Neural cell (in vitro differentiated cells): ENCODE data around the gene FKBP4. TPM values are rescaled to one million over a fixed set of nuclear protein-coding genes. Genes with fewer than 3 reads are reported as not detected.

Experiments used
- H2AFZ ChIP-seq: fragments of 200-600, 300-800 bp; sonication (generic), shearing (Covaris generic); 2 replicates; pipeline ENCODE4 v1.6.0; 2014; ENCODE audit warnings: low read depth, mild to moderate bottlenecking, antibody characterized with exemption, low read length, moderate library complexity
- H3F3A ChIP-seq: fragments of 200-600 bp; shearing (Covaris generic); 2 replicates; pipeline ENCODE4 v1.6.1; 2016; ENCODE audit warnings: mild to moderate bottlenecking, moderate library complexity, mixed read lengths, antibody characterized with exemption, low read length; ENCODE audit not compliant: insufficient read depth, poor library complexity, severe bottlenecking
- H3K27ac ChIP-seq: fragments of 200-600, 300-800 bp; sonication (generic), shearing (Covaris generic); 2 replicates; pipeline ENCODE4 v1.5.1; 2014; ENCODE audit warnings: mild to moderate bottlenecking, low read length, moderate library complexity
- H3K27me3 ChIP-seq: fragments of 300-800, 200-600 bp; sonication (generic), shearing (Covaris generic); 2 replicates; pipeline ENCODE4 v1.6.0; 2014; ENCODE audit warnings: mild to moderate bottlenecking, low read depth, low read length, moderate library complexity; ENCODE audit not compliant: insufficient read depth
- H3K36me3 ChIP-seq: fragments of 300-800, 200-600 bp; sonication (generic), shearing (Covaris generic); 2 replicates; pipeline ENCODE4 v1.5.1; 2014; ENCODE audit warnings: mild to moderate bottlenecking, antibody characterized with exemption, low read length, moderate library complexity; ENCODE audit not compliant: insufficient read depth
- H3K4me2 ChIP-seq: fragments of 300-800, 200-600 bp; sonication (generic), shearing (Covaris generic); 2 replicates; pipeline ENCODE4 v1.6.0; 2014; ENCODE audit warnings: mild to moderate bottlenecking, low read length
- H3K4me3 ChIP-seq: fragments of 300-800, 200-600 bp; sonication (generic), shearing (Covaris generic); 2 replicates; pipeline ENCODE4 v1.5.1; 2014; ENCODE audit warnings: mild to moderate bottlenecking, low read length, moderate library complexity
- H3K79me2 ChIP-seq: fragments of 200-600 bp; shearing (Covaris generic); replicated peaks from 2 replicates; pipeline ENCODE4 v1.6.0; 2014; ENCODE audit warnings: mild to moderate bottlenecking, low read length, moderate library complexity; ENCODE audit not compliant: insufficient read depth
- H3K9ac ChIP-seq: fragments of 300-800, 200-600 bp; sonication (generic), shearing (Covaris generic); 2 replicates; pipeline ENCODE4 v1.6.1; 2016; ENCODE audit warnings: mild to moderate bottlenecking, low read length, mixed read lengths
- H3K9me2 ChIP-seq: fragments of 200-600 bp; shearing (Covaris generic); 2 replicates; pipeline ENCODE4 v1.6.1; 2016; ENCODE audit warnings: mild to moderate bottlenecking, low read length, mixed read lengths; ENCODE audit not compliant: insufficient read depth
- H3K9me3 ChIP-seq: fragments of 200-600, 300-800 bp; sonication (generic), shearing (Covaris generic); 2 replicates; pipeline ENCODE4 v1.6.1; 2016; ENCODE audit warnings: mild to moderate bottlenecking, mixed run types, low read length, moderate library complexity, mixed read lengths
- H4K20me1 ChIP-seq: fragments of 200-600 bp; shearing (Covaris generic); 2 replicates; pipeline ENCODE4 v1.6.1; 2016; ENCODE audit warnings: mild to moderate bottlenecking, mixed run types; ENCODE audit not compliant: insufficient read depth
- CTCF ChIP-seq: fragments of 450-650 bp; IDR thresholded peaks from 2 replicates; pipeline ENCODE4 v1.5.1; 2014; ENCODE audit warnings: antibody characterized with exemption, mild to moderate bottlenecking, moderate library complexity; ENCODE audit not compliant: poor library complexity, severe bottlenecking
- EP300 ChIP-seq: fragments of 450-650 bp; conservative IDR thresholded peaks from 2 replicates; pipeline ENCODE4 v1.6.1; 2014; ENCODE audit warnings: antibody characterized with exemption, mild to moderate bottlenecking, moderate library complexity; ENCODE audit not compliant: poor library complexity, severe bottlenecking
- EZH2 ChIP-seq: fragments of 200-600, 300-800 bp; shearing (Covaris generic), sonication (generic); IDR thresholded peaks from 2 replicates; pipeline ENCODE4 v1.6.1; 2014; ENCODE audit warnings: antibody characterized with exemption, low read length, borderline replicate concordance, mild to moderate bottlenecking; ENCODE audit not compliant: insufficient read depth, poor library complexity, severe bottlenecking
- MXI1 ChIP-seq: fragments of 450-650 bp; conservative IDR thresholded peaks from 2 replicates; pipeline ENCODE4 v1.6.1; 2014; ENCODE audit warnings: antibody characterized with exemption, mild to moderate bottlenecking; ENCODE audit not compliant: poor library complexity, severe bottlenecking
- POLR2AphosphoS5 ChIP-seq: IDR thresholded peaks from 2 replicates; pipeline ENCODE4 v1.6.1; 2012
- RAD21 ChIP-seq: fragments of 450-650 bp; conservative IDR thresholded peaks from 2 replicates; pipeline ENCODE4 v1.6.1; 2014; ENCODE audit warnings: antibody characterized with exemption, mild to moderate bottlenecking, moderate library complexity
- REST ChIP-seq: IDR thresholded peaks from 2 replicates; pipeline ENCODE4 v1.6.1; 2012; ENCODE audit warnings: borderline replicate concordance
- SMC3 ChIP-seq: fragments of 450-650 bp; conservative IDR thresholded peaks from 2 replicates; pipeline ENCODE4 v1.6.1; 2014; ENCODE audit warnings: antibody characterized with exemption, mild to moderate bottlenecking, moderate library complexity; ENCODE audit not compliant: poor library complexity
- TAF1 ChIP-seq: IDR thresholded peaks from 2 replicates; pipeline ENCODE4 v1.6.1; 2012; ENCODE audit warnings: low read depth
- polyA plus RNA-seq: library from polyadenylated mRNA; depleted of rRNA; stranded (reverse); fragments of >200 nt; gene quantifications from 2 replicates; pipeline ENCODE4 v1.2.3, GENCODE V29; 2014

Gene FKBP4
- polyA plus RNA-seq, 1 donor from 2014 or later: 102 TPM

- Histone ChIP-seq H3F3A (no peaks in the 10 kb centered on the region), H3K36me3 (no peaks in the 10 kb centered on the region), H2AFZ (no peak overlapping the region), H3K4me2 (no peak overlapping the region), H3K4me3 (no peak overlapping the region), H3K9me2 (no peaks in the 10 kb centered on the region), H3K27me3 (no peaks in the 10 kb centered on the region), H3K9ac (no peak overlapping the region), H3K27ac (no peak overlapping the region), H3K9me3 (no peaks in the 10 kb centered on the region), H4K20me1 (no peaks in the 10 kb centered on the region), H3K79me2 (no peaks in the 10 kb centered on the region)
- TF ChIP-seq SMC3 (no peak), EZH2 (no peak), POLR2AphosphoS5 (no peak), RAD21 (no peak), MXI1 (no peak), REST (no peak), EP300 (no peak), TAF1 (no peak), CTCF (no peak)
Measured at GRCh38 chr12:2824541-2824940, 29.8 kb downstream of the FKBP4 start.

DNA sequence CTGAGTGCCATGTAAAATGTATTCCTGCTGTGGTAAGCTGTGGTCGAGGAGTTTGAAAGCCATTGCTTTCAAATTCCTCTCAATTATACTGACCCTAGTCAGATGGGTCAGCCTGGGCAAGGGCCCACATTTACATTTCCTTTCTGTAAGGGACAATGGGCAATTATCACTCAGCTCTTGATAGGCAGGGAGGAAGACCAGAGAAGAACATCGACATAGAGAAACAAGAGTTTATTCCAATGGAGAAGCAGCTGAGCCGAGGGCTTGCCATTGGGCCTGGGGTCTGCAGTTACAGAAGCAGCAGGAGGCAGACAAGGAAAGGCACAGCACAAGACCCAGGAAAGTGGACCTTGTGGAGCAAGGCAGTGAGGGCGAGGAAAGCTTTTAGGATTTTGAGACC is 30.4 kb downstream of the FKBP4 start:
- H3K27ac ChIP-seq: no peak overlapping the region
- no peaks in the 10 kb centered on the region for H3K9me2 ChIP-seq
- TF ChIP-seq REST: no peak
- no peak for TF ChIP-seq POLR2AphosphoS5
- TF ChIP-seq TAF1: no peak
- no peak for TF ChIP-seq RAD21
- no peak for TF ChIP-seq EZH2
- TF ChIP-seq EP300: no peak
- TF ChIP-seq SMC3: no peak
- TF ChIP-seq CTCF: no peak
- TF ChIP-seq MXI1: no peak

More for the DNA sequence above, 30.4 kb downstream of the FKBP4 start:
- Histone ChIP-seq H3K9ac (no peak overlapping the region), H3F3A (no peaks in the 10 kb centered on the region), H3K36me3 (no peaks in the 10 kb centered on the region), H3K9me3 (no peaks in the 10 kb centered on the region), H3K79me2 (no peaks in the 10 kb centered on the region), H2AFZ (no peak overlapping the region), H3K4me2 (no peak overlapping the region), H4K20me1 (no peaks in the 10 kb centered on the region), H3K27me3 (no peaks in the 10 kb centered on the region), H3K4me3 (no peak overlapping the region)
